ENCODE data around the gene SYNDIG1.

The SYNDIG1 gene

DNA sequence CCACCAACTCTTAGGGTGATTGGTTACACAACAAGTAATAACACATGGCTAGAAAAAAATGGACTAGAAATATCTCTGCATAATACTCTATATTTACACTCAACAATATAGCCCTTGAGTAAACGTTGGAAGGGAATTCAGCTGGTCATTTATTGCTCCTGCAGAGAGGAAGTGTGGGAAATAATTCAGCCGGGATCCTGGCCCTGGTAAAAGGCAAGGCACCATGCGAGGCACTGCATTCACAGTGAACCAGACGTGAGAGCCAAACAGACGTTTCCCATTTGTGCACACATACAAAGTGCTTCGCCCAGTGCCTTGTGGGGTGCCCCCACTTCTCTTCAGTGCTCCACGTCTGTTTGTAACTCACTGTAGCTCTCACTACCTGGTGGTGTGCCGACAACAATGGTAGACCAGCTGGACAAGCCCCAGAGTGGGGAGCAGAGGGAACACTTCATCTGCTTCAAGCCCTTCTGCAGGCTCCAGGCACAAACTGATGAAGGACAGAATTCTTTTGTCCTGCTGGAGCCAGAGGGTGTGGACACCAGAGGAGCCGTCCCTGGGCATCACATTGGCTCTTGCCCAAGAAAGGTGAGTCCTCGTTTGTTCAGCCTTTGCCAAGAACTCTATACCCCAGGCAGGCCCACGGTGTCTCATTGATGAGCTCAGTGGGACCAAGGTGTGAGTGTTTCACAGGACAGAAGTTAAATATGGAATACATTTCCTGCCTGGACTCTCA lies 18.8 kb downstream of the SYNDIG1 start:
- Mint-ChIP-seq H3K27me3 (ENCODE audit: low read depth) (no peaks in the 10 kb centered on the region), H3K36me3 (ENCODE audit: low read depth) (no peaks in the 10 kb centered on the region)

DNA sequence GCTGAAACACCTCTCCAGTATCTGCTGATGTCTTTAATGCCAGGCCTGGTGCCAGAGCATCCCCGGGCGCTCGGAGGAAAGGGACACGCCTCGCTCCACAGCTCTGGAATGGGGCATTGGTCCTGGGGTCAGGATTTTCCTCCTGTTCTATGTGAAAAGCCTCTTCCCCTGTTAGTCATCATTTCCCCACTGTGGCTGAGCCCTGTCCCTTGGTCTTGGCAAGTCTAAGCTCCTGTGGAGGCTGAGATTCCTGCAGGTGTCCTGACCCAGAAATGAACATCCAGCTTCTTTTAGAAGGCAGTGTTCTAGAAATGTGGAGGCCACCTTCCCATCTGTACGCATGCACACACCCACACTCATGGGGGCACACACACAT lies 19.4 kb downstream of the SYNDIG1 start:
- no peaks in the 10 kb centered on the region for H3K36me3 Mint-ChIP-seq (ENCODE audit: low read depth)
- no peak overlapping the region for H3K4me3 Mint-ChIP-seq
- no peak for DNase-seq (ENCODE audit: low spot score)
- no peaks in the 10 kb centered on the region for H3K9me3 Mint-ChIP-seq
- H3K4me1 Mint-ChIP-seq (ENCODE audit: low read depth): no peaks in the 10 kb centered on the region
- H3K27me3 Mint-ChIP-seq (ENCODE audit: low read depth): no peaks in the 10 kb centered on the region
- no peak overlapping the region for H3K27ac Mint-ChIP-seq

More for the DNA sequence above, 18.8 kb downstream of the SYNDIG1 start:
- Mint-ChIP-seq H3K9me3 (no peaks in the 10 kb centered on the region), H3K27ac (no peak overlapping the region), H3K4me3 (no peak overlapping the region), H3K4me1 (ENCODE audit: low read depth) (no peaks in the 10 kb centered on the region)
- no peak for DNase-seq (ENCODE audit: low spot score)

DNA sequence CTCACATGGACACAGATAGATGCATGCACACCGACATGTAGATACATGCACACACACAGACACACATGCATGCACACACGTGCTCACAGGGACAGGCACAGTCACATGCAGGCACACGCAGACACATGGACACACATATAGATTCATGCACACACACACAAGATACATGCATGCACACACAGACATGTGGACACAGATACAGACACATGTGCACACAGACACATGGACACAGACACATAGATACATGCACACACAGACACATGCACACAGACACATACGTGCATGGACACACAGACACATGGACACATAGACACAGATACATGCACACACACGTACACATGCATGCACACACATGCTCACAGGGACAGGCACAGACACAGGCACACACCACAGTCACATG lies 19.8 kb downstream of the SYNDIG1 start:
- H3K27ac Mint-ChIP-seq: no peak overlapping the region
- no peaks in the 10 kb centered on the region for H3K4me1 Mint-ChIP-seq (ENCODE audit: low read depth)
- H3K4me3 Mint-ChIP-seq: no peak overlapping the region
- no peaks in the 10 kb centered on the region for H3K36me3 Mint-ChIP-seq (ENCODE audit: low read depth)
- DNase-seq (ENCODE audit: low spot score): no peak
- H3K27me3 Mint-ChIP-seq (ENCODE audit: low read depth): no peaks in the 10 kb centered on the region
- H3K9me3 Mint-ChIP-seq: no peaks in the 10 kb centered on the region

DNA sequence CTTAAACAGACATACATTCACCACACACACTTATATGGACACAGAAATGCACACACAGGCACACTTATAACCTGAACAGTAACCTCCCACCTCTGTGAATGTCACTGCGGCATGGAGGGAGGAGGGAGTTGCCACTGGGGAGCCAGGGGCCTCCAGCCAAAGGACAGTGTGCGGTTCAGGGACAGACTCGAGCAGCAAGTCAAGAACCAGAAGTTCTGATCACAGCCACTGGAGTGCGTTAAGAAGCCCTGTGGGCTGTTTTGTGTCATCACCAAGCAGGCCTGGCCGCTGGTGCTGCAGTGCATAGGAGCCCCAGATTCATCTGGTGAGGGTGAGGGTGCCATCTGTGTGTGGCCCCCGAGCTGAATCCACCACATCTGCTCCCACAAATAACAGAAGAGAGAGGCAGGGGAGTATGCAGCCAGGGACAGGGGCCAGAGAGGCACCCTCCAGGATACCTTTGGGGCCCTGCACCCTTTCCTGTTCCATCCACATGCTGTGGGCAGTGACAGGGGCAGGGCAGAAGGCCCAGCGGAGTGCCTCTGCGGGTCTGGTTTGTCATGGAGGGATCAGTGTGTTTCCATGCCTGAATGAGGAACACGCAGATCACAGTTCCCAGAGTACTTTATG lies 20.3 kb downstream of the SYNDIG1 start:
- Mint-ChIP-seq H3K27ac (no peak overlapping the region), H3K9me3 (no peaks in the 10 kb centered on the region), H3K27me3 (ENCODE audit: low read depth) (no peaks in the 10 kb centered on the region), H3K4me3 (no peak overlapping the region), H3K4me1 (ENCODE audit: low read depth) (no peaks in the 10 kb centered on the region), H3K36me3 (ENCODE audit: low read depth) (no peaks in the 10 kb centered on the region)
- DNase-seq (ENCODE audit: low spot score): no peak

DNA sequence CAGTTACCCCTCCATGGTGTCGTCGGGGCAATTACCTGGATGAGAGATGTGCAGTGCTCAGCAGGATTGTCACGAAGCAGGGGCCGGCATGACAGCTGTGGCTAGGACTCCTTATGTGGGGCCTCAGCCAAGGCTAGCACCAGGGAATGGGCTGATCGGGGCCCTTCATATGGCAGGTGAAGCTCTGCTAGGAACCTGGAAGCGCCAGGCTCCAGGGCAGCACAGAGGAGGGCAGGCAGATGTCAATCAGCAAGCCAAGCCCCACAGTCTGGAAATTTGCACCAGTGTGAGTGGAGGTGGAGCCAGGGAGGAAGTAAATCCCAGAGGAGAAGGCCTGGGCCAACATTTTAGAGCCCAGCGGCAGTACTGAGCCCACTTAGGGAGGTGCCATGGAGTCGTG lies 21.2 kb downstream of the SYNDIG1 start:
- DNase-seq (ENCODE audit: low spot score): no peak
- no peaks in the 10 kb centered on the region for H3K36me3 Mint-ChIP-seq (ENCODE audit: low read depth)
- H3K9me3 Mint-ChIP-seq: no peaks in the 10 kb centered on the region
- no peak overlapping the region for H3K27ac Mint-ChIP-seq
- H3K4me1 Mint-ChIP-seq (ENCODE audit: low read depth): no peaks in the 10 kb centered on the region
- H3K27me3 Mint-ChIP-seq (ENCODE audit: low read depth): no peaks in the 10 kb centered on the region
- no peak overlapping the region for H3K4me3 Mint-ChIP-seq

DNA sequence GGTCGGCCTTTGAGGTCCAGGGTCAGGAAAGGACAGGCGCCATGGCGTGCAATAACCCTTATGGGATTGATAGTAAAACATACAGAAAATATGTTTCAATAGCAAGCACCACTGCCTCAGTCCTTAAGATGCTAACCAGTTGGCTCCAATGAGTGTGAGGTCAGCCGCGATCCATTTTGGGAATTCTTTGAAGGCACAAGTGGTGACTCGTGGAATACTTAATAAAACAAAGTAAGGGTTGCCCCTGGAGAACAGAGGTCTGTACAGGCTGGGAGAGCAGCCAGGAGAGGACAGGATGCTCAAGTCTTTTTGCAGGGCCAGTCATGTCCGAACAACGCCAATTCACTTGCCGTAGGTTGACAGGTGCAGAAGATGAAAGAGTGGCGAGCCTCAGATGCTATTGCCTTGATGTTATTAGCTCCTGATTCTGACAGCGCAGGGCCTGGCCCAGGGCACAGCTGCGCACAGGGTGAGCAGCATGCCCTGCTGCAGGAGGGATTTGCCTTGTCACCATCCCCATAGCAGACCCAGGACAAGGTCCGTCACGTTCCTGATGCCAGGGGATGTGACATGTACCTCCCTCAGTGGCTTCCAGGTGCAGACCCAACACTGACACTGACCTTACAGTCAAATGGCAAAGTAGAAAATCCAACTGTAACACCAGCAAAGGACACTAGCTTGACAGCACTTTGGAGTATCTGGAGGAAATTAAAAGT lies 21.8 kb downstream of the SYNDIG1 start:
- H3K27me3 Mint-ChIP-seq (ENCODE audit: low read depth): no peaks in the 10 kb centered on the region
- no peak overlapping the region for H3K27ac Mint-ChIP-seq
- no peaks in the 10 kb centered on the region for H3K36me3 Mint-ChIP-seq (ENCODE audit: low read depth)
- no peak overlapping the region for H3K4me3 Mint-ChIP-seq
- no peaks in the 10 kb centered on the region for H3K9me3 Mint-ChIP-seq
- H3K4me1 Mint-ChIP-seq (ENCODE audit: low read depth): no peaks in the 10 kb centered on the region
- no peak for DNase-seq (ENCODE audit: low spot score)

DNA sequence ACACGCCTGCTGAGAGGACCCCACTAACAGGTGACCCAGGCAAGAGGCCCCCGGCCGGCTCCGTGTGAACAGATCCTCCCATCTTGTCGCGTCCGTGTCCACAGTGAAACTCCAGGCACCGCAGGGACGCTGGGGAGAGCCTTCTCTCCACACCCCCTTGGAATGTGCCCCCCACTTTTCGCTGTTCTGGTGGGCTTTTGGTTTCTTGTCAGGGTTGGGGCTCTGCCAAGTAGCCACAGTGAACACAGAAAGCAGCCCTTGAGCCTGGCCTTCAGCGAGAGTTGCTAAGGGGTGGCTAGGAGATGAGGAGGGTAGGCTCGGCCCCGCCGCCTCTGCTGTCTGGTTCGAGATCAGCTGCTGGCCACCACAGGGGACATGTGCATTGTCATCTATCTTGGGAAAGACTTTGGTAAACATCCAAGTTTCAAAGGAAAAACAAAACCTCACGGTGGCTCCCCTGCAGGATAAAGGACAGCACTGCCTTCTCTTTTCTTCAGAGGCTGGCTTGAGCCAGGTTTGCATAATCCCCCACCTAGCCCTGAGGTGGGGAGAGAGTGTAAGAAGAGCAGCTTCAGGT lies 22.7 kb downstream of the SYNDIG1 start:
- Mint-ChIP-seq H3K4me1 (ENCODE audit: low read depth) (no peaks in the 10 kb centered on the region), H3K9me3 (no peaks in the 10 kb centered on the region), H3K27ac (no peak overlapping the region), H3K27me3 (ENCODE audit: low read depth) (no peaks in the 10 kb centered on the region), H3K36me3 (ENCODE audit: low read depth) (no peaks in the 10 kb centered on the region), H3K4me3 (no peak overlapping the region)
- DNase-seq (ENCODE audit: low spot score): no peak

DNA sequence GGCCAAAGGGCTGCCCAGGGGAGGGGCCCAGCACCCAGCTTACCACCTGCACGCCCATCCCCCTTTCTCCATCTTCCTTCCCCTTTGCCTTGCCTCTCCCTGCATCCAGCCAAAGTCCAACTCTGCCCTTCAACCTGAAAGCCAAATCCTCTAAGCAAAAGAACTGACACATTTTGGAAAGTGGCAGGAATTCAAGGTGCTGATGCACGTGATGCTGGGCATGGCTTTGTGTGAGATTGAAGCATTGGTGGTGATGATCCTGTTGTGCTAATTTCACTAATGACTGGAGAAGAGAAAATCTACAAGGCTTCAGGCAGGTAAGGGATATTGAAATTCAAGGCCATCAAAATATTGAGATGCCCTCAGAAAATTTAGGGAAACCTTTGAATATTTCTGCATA lies 23.3 kb downstream of the SYNDIG1 start:
- no peaks in the 10 kb centered on the region for H3K4me1 Mint-ChIP-seq (ENCODE audit: low read depth)
- DNase-seq (ENCODE audit: low spot score): no peak
- no peak overlapping the region for H3K4me3 Mint-ChIP-seq
- no peak overlapping the region for H3K27ac Mint-ChIP-seq
- no peaks in the 10 kb centered on the region for H3K27me3 Mint-ChIP-seq (ENCODE audit: low read depth)
- H3K9me3 Mint-ChIP-seq: no peaks in the 10 kb centered on the region
- H3K36me3 Mint-ChIP-seq (ENCODE audit: low read depth): no peaks in the 10 kb centered on the region

DNA sequence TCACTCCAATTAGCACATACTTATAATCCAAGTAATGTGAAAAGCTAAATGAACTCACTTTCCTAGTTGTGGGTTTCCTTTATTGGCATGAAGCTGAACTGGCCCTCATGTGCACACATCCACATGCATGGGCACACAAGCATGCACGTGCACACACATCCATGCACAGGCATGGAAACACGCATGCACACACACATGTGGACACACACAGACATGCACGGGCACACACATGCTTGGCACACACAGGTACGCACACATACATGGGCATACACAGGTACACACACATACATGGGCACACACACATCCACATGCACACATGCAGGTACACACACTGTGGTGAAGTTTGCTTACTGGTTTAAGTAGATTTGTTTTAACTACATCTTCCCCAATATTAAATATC lies 23.8 kb downstream of the SYNDIG1 start:
- H3K27me3 Mint-ChIP-seq (ENCODE audit: low read depth): no peaks in the 10 kb centered on the region
- no peak overlapping the region for H3K27ac Mint-ChIP-seq
- H3K4me1 Mint-ChIP-seq (ENCODE audit: low read depth): no peaks in the 10 kb centered on the region
- no peaks in the 10 kb centered on the region for H3K36me3 Mint-ChIP-seq (ENCODE audit: low read depth)
- no peak overlapping the region for H3K4me3 Mint-ChIP-seq
- no peak for DNase-seq (ENCODE audit: low spot score)
- no peaks in the 10 kb centered on the region for H3K9me3 Mint-ChIP-seq

DNA sequence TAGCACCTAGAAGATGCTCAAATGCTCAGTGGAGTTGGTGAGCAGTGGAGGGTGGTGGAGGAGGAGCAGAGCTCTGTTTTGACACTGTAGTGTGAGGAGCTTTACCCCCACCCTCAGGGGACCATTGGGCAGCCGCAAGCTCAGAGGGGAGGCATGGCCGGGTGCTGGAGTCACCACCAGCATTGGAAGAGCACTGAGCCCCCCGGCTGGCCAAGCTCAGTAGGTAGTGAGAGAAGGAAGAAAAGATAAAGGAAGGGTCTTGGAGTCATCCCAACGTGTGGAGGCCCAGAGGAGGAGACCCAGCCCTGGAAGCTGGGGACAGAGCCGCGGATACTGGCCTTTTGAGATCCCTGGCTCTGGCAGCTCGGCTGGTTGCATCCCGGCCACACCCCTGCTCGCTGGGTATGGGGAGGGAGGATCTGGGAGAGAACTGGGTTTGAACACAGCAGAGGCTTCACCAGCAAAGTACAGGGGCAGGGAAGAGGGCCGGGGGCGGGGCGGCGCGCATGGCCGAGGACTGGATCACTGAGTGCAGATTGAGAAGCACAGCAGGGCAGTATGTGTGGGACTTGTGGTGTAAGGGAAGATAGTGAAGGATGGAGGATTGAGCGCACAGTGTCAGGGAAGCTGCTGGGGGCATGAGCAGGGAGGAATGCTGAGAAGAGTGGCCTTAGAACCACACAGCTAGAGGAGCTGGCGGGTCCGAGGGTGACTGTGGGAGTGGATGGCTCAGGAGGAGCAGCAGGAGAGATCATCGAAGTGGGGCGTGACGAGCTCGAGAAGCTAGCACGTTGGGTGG lies 24.4 kb downstream of the SYNDIG1 start:
- Mint-ChIP-seq H3K27me3 (ENCODE audit: low read depth) (no peaks in the 10 kb centered on the region), H3K27ac (no peak overlapping the region), H3K36me3 (ENCODE audit: low read depth) (no peaks in the 10 kb centered on the region), H3K4me1 (ENCODE audit: low read depth) (no peaks in the 10 kb centered on the region), H3K4me3 (no peak overlapping the region), H3K9me3 (no peaks in the 10 kb centered on the region)
- DNase-seq (ENCODE audit: low spot score): no peak

DNA sequence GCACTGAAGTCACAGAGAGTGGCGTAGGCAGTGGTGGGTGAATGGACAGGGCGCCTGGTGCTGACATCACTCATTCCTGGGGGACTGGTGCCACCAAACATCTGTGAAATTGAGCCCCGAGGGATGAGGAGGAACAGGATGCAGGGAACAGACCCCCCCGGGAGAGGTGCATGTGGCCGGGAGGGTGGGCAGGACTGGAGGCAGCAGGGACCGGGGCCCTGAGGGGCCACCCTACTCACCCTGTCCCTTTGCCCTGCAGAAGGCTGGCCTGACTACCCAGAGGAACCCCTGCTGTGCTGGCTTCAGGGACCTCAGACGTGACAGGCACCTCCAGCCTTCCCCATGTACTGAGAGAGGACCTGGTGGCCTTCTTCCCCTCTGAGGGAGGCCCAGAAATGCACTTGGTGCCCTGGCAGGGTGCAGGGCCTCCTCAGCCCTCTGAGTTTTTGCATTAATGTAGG lies 25.1 kb downstream of the SYNDIG1 start:
- Mint-ChIP-seq H3K27ac (no peak overlapping the region), H3K4me1 (ENCODE audit: low read depth) (no peaks in the 10 kb centered on the region), H3K4me3 (no peak overlapping the region), H3K36me3 (ENCODE audit: low read depth) (no peaks in the 10 kb centered on the region), H3K9me3 (no peaks in the 10 kb centered on the region), H3K27me3 (ENCODE audit: low read depth) (no peaks in the 10 kb centered on the region)
- no peak for DNase-seq (ENCODE audit: low spot score)

DNA sequence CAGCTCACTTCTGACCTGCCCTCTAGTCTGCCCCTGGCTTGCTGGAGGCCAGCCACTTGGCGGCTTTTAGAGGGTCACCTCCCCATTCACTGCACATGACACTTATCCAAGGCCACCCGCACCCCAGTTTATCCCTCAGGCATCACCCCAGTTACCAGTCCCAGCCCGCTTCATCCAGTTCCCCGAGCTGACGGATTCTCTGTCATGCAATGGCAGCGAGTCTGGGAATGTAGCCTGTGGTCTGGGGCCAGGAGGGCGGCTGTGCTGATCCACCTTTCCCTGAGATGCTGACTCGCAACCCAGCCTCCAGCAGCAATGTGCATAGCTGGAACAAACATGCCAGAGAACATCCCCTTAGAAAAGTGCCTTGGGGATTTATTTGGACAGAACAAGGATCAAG lies 25.8 kb downstream of the SYNDIG1 start:
- H3K4me3 Mint-ChIP-seq: no peak overlapping the region
- no peaks in the 10 kb centered on the region for H3K9me3 Mint-ChIP-seq
- DNase-seq (ENCODE audit: low spot score): no peak
- no peaks in the 10 kb centered on the region for H3K36me3 Mint-ChIP-seq (ENCODE audit: low read depth)
- H3K27me3 Mint-ChIP-seq (ENCODE audit: low read depth): no peaks in the 10 kb centered on the region
- no peaks in the 10 kb centered on the region for H3K4me1 Mint-ChIP-seq (ENCODE audit: low read depth)
- no peak overlapping the region for H3K27ac Mint-ChIP-seq

DNA sequence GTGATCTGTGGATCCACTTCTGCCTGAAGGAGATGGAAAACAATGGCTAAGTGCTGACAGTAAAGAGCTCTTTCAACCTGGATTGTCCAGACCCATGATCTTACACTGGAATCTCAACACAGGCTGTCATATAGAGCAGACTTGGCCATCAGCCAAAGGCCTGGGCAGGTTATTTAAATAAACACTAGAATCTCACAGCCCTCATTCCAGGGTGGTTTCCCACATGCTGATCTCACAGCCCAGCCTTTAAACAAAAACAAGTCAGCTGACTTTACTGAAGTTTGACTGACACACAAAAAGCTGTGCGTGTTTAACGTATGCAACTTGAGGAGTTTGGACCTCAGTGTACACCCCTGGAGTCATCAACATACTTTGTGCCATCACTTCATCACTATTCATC lies 28.4 kb downstream of the SYNDIG1 start:
- Mint-ChIP-seq H3K36me3 (ENCODE audit: low read depth) (no peaks in the 10 kb centered on the region), H3K9me3 (no peaks in the 10 kb centered on the region), H3K27ac (no peak overlapping the region), H3K27me3 (ENCODE audit: low read depth) (no peaks in the 10 kb centered on the region), H3K4me3 (no peak overlapping the region), H3K4me1 (ENCODE audit: low read depth) (no peaks in the 10 kb centered on the region)
- no peak for DNase-seq (ENCODE audit: low spot score)

Measured in T-helper 2 cell treated with Interferon-gamma antibody and Interleukin-4, amounts not matched to agents 5 μg/mL and 100 μg/mL, for 36 hours (primary cell).